Mucosa of descending colon (tissue), 3 donors: Measurements from ENCODE around the gene FEM1A. TPM values are rescaled to one million over a fixed set of nuclear protein-coding genes. Genes with fewer than 3 reads are reported as not detected.
"Not testable (repeated sequence)": the region's sequence is repeated elsewhere in the genome, so short reads cannot be mapped to it uniquely, and the experiment has no call there.

Experiments used
- ATAC-seq: fragments of 200-7000 bp; cut with Tn5 transposase; one replicate; pipeline ENCODE4 v1.9.1; 2020; ENCODE audit warnings: mild to moderate bottlenecking, moderate library complexity
- DNase-seq, 3 donors: peaks; one replicate each; pipeline ENCODE4 v3.0.0-alpha.2; 2020
- H3K36me3 ChIP-seq: fragments of 200-600 bp; one replicate; pipeline ENCODE4 v1.8.0; 2021; ENCODE audit warnings: low read depth, mild to moderate bottlenecking
- H3K4me1 ChIP-seq: fragments of 200-600 bp; one replicate; pipeline ENCODE4 v1.8.0; 2021; ENCODE audit warnings: low read depth, mild to moderate bottlenecking
- H3K4me3 ChIP-seq: fragments of 200-600 bp; one replicate; pipeline ENCODE4 v1.8.0; 2021; ENCODE audit warnings: mild to moderate bottlenecking
- H3K9me3 ChIP-seq: fragments of 200-600 bp; one replicate; pipeline ENCODE4 v1.8.0; 2021; ENCODE audit warnings: mild to moderate bottlenecking
- CTCF ChIP-seq: fragments of 200-600 bp; IDR thresholded peaks from one replicate; pipeline ENCODE4 v1.8.0; 2022; ENCODE audit warnings: antibody characterized with exemption, mild to moderate bottlenecking
- intact Hi-C, 2 donors: fragments of 100-400 bp; cut with DNase I in 1 of 2; cut with micrococcal nuclease in 1 of 2; formaldehyde crosslinking; loops; one replicate each; pipeline versions ENCODE4 v1.11.0 to v1.11.1; 2022; cut with DNase I, micrococcal nuclease
- long read RNA-seq, 2 donors: library from polyadenylated mRNA; unstranded; transcript quantifications; one replicate each; pipeline ENCODE4 v2.0.0, GENCODE V29; 2019 to 2021
- total RNA-seq, 3 donors: library from RNA; stranded (reverse); fragmentation: NEBNext Ultra II Directional in 2 of 3; extraction: Animal tissue kit (Norgen Biotek cat#: 25700) in 2 of 3; gene quantifications; one replicate each; pipeline versions ENCODE4 v1.2.1 to v1.2.4, GENCODE V29; 2021 to 2023
- donor health status: DM: no; HTN: no; CAD: no; lungs with moderate emphysema.
- donor health status: DM: no; HTN: no; CAD: no.
- donor health status: DM: no; HTN: yes; CAD: no.

FEM1A gene
- 10 to 100 TPM; 10.5 to 15.2 (median 11.4) TPM for total RNA-seq
- long read RNA-seq, donor 1, full-length matches to known transcripts, result 72 of 72 reads
- long read RNA-seq, donor 1, partial matches to known transcripts, result 0 of 72 reads
- long read RNA-seq, donor 1, other reads (novel, unspliced or antisense), result 0 of 72 reads
- long read RNA-seq, donor 2, full-length matches to known transcripts, result 8 of 8 reads
- long read RNA-seq, donor 2, partial matches to known transcripts, result 0 of 8 reads
- long read RNA-seq, donor 2, other reads (novel, unspliced or antisense), result 0 of 8 reads

DNA sequence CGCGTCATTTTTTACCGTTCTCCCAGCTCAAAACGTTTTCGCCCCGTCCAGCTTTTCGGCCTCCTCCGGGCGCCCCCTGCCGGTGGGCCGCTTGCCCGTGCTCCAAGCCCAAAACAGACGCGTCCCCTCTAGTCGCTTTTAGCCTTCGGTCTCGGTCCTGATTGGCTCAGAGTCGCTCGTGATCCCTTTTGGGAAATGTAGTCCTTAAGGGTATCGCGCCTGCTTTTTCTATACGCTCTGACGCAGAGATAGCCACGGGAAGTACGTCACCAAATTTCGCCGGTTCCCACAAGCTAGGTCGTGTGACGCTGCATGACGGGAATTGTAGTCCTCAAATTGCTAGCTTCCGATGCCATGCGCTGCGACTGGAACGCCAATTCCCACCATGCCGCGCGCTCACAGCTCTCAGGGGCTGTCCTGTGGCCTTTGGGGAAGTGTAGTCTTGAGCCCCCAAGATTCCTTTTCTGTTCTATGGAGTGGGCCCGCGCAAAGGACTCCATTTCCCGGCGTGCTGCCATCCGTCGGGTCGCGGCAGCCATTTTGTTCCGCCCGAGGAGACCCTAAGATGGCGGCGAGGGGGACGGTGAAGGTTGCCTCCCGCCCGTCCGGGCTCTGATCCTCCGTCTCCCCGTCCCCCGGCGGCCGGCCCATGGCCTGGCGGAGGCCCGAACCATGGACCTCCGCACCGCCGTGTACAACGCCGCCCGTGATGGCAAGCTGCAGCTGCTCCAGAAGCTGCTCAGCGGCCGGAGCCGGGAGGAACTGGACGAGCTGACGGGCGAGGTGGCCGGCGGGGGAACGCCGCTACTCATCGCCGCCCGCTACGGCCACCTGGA is at the start of gene FEM1A:
TSS of gene FEM1A (plus strand) at position 552 of the 836 bp plus-strand sequence. CDS start at position 673, 121 bp downstream.
- intact Hi-C loops, result loop anchor here in 1 of 2 donors (2.0 kb wide), 1 partner anchor 59 kb away; no protein-coding TSS in a partner anchor
- ATAC-seq (peak; percentile 97), DNase-seq (peak; percentile 98 to 100 (median 99))

DNA sequence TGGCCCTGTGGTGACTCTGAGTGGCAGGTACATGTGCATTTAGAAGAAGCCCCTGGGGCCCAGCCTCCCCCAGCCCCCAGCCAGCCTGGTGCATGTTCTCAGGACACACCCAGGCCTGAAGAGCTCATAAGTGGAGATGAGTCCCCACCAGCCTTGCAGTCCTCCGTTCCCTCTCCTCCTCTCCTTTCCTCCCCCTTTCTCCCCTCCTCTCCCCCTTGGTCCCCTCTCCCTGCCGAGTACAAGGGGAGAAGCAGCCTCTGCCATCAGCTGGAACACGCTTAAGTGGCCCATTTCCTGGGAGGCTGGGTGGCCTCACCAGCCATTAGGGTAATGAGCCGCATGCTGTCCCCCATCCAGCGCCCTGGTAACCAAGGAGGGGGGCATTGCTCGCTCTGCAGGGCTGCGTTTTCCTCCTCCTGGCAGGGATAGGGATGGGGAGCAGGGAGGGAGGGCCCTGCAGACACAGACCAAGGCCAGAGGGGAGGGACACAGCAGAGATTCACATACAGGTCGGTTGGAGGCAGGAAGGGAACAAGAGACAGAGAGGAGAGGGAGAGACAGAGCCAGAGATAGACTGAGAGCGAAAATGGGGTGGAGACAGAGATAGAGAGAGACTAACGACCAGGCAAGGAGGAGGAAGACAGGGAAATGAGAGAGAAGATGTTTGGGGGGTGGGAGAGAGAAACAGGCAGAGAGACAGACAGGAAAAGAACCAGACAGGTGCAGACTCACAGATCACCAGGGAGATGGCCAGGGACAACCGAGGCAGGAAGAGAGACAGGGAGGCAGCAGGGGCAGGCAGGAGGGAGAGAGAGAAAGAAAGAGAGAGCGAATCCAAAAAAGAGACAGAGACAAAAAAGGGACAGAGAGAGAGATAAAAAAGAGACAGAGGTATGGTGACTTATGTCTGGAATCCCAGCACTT is 48.5 kb upstream of the FEM1A start:
- DNase-seq (no peak), ATAC-seq (peak; percentile 15)
- Histone ChIP-seq H3K9me3 (no peaks in the 10 kb centered on the region), H3K36me3 (no peaks in the 10 kb centered on the region), H3K4me1 (no peaks in the 10 kb centered on the region), H3K4me3 (no peak overlapping the region)
- intact Hi-C loops, result no loop called here
- no peak for TF ChIP-seq CTCF

More for the DNA sequence above, at the start of gene FEM1A:
- no peaks in the 10 kb centered on the region for H3K9me3 ChIP-seq
- peaks cover 17% of the 10 kb centered on the region for H3K4me1 ChIP-seq
- H3K4me3 ChIP-seq, result peak within 1 kb of the TSS; percentile 83
- peak; percentile 98 for TF ChIP-seq CTCF
- H3K36me3 ChIP-seq, result peaks cover 7% of the 10 kb centered on the region

DNA sequence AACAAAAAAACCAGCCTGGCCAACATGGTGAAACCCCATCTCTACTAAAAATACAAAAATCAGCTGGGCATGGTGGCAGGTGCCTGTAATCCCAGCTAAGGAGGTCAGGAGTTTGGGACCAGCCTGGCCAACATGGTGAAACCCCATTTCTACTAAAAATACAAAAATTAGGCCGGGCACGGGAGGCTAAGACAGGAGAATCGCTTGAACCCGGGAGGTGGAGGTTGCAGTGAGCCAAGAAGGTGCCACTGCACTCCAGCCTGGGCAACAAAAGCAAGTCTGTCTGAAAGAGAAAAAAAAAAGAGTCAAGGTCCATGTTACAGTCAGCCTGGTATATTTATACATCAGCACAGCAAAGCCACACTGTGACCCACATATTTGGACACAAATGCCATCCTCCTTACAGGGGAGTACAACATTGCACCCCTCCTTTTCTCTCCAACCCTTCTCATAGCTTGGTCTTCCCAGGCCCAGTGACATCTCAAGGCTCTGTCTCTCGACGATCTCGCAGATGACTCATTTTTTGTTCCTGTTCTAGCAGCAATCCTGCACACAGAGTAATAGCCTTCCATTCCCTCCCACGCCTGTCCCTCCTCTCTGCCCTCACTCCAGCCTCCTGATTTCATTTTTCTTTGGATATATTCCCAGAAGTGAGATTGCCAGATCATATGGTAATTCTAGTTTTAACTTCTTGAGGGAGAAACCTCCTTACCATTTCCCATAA is 46.9 kb upstream of the FEM1A start:
- no peak for TF ChIP-seq CTCF
- H3K4me3 ChIP-seq, result no peak overlapping the region
- no peaks in the 10 kb centered on the region for H3K36me3 ChIP-seq
- DNase-seq (no peak), ATAC-seq (peak; percentile 74)
- intact Hi-C loops, result no loop called here
- no peaks in the 10 kb centered on the region for H3K9me3 ChIP-seq
- H3K4me1 ChIP-seq, result no peaks in the 10 kb centered on the region

- ATAC-seq, result not testable (repeated sequence)
Measured at GRCh38 chr19:4745175-4745574, 46.4 kb upstream of the FEM1A start.

GRCh38 chr19:4745986-4746385 is 45.5 kb upstream of the FEM1A start:
- intact Hi-C loops, result no loop called here
- Histone ChIP-seq H3K4me3 (no peak overlapping the region), H3K36me3 (no peaks in the 10 kb centered on the region), H3K9me3 (no peaks in the 10 kb centered on the region), H3K4me1 (no peaks in the 10 kb centered on the region)
- no peak for DNase-seq
- no peak for TF ChIP-seq CTCF
- ATAC-seq, result no peak

More at GRCh38 chr19:4745175-4745574, 46.4 kb upstream of the FEM1A start:
- intact Hi-C loops, H3K4me1 ChIP-seq, H3K36me3 ChIP-seq, H3K4me3 ChIP-seq, H3K9me3 ChIP-seq, DNase-seq: not testable (repeated sequence)
